T-cell (primary cell): Measurements from ENCODE around the gene TDRD10. TPM values are rescaled to one million over a fixed set of nuclear protein-coding genes. Genes with fewer than 3 reads are reported as not detected.

Experiments
- ATAC-seq, 4 experiments: fragments of 200-7000 bp in 3 of 4; fragments of 150-1000 bp in 1 of 4; cut with Tn5 transposase; replicated peaks in 1 of 4; 1 replicate in 3 of 4; 2 replicates in 1 of 4; pipeline ENCODE4 v1.10.0; 2021; ENCODE audit warnings: moderate library complexity in 3 of 4, mild to moderate bottlenecking in 2 of 4, moderate number of reproducible peaks in 1 of 4
- CTCF ChIA-PET, 2 donors: fragments of 300-600 bp; sonication (Branson Sonifier 250); formaldehyde crosslinking; loops; one replicate each; lab custom pipeline; 2022; ENCODE audit warnings: antibody characterized with exemption in 2 of 2; lab: Charles Lee
- POLR2A ChIA-PET, 2 donors: fragments of 300-600 bp; sonication (Branson Sonifier 250); formaldehyde crosslinking; loops; one replicate each; lab custom pipeline; 2022; ENCODE audit warnings: antibody characterized with exemption in 2 of 2; lab: Charles Lee
- DNase-seq, 35 experiments: peaks; one replicate each; pipeline versions ENCODE4 v3.0.0 to v3.0.0-alpha.2; 2013 to 2023
- H3K27ac ChIP-seq: one replicate; pipeline ENCODE4 v1.5.1; 2013; ENCODE audit warnings: low read length
- H3K27me3 ChIP-seq, 2 experiments: replicated peaks in 1 of 2; 1 replicate in 1 of 2; 2 replicates in 1 of 2; pipeline versions ENCODE4 v1.6.1 to v1.7.0; 2013; ENCODE audit warnings: low read length in 1 of 2, mixed read lengths in 1 of 2; ENCODE audit not compliant: control insufficient read depth in 2 of 2, insufficient read depth in 2 of 2; ENCODE audit errors: extremely low read depth in 1 of 2
- H3K36me3 ChIP-seq, 2 donors: 1 replicate in 1 of 2; 2 replicates in 1 of 2; pipeline versions ENCODE4 v1.6.1 to v1.7.0; 2013; ENCODE audit warnings: low read length in 1 of 2; ENCODE audit not compliant: control insufficient read depth in 2 of 2, insufficient read depth in 1 of 2; ENCODE audit errors: extremely low read depth in 1 of 2
- H3K4me1 ChIP-seq, 2 experiments: 1 replicate in 1 of 2; 2 replicates in 1 of 2; pipeline versions ENCODE4 v1.6.1 to v1.7.0; 2013; ENCODE audit warnings: low read length in 2 of 2, mixed read lengths in 1 of 2; ENCODE audit not compliant: insufficient read depth in 2 of 2, control insufficient read depth in 1 of 2; ENCODE audit errors: extremely low read depth in 1 of 2
- H3K4me3 ChIP-seq, 2 donors: 1 replicate in 1 of 2; 2 replicates in 1 of 2; pipeline versions ENCODE4 v1.5.1 to v1.7.0; 2013; ENCODE audit warnings: mild to moderate bottlenecking in 2 of 2, low read length in 1 of 2, moderate library complexity in 1 of 2; ENCODE audit not compliant: control insufficient read depth in 1 of 2; ENCODE audit errors: extremely low read depth in 1 of 2
- H3K9me3 ChIP-seq: 2 replicates; pipeline ENCODE4 v1.7.0; 2013
- H3K27ac Mint-ChIP-seq, 2 donors: one replicate each; pipeline ENCODE4 v1.8.0; 2020 to 2021; ENCODE audit warnings: mild to moderate bottlenecking in 2 of 2, mixed read lengths in 2 of 2
- H3K27me3 Mint-ChIP-seq, 2 donors: one replicate each; pipeline ENCODE4 v1.8.0; 2021 to 2022; ENCODE audit warnings: mixed read lengths in 2 of 2
- H3K36me3 Mint-ChIP-seq: one replicate; pipeline ENCODE4 v1.8.0; 2021; ENCODE audit warnings: mixed read lengths
- H3K4me1 Mint-ChIP-seq, 3 donors: one replicate each; pipeline ENCODE4 v1.8.0; 2020 to 2022; ENCODE audit warnings: mixed read lengths in 3 of 3, mild to moderate bottlenecking in 1 of 3
- H3K4me3 Mint-ChIP-seq, 3 donors: one replicate each; pipeline ENCODE4 v1.8.0; 2020 to 2022; ENCODE audit warnings: mild to moderate bottlenecking in 3 of 3, mixed read lengths in 3 of 3, moderate library complexity in 3 of 3
- H3K9me3 Mint-ChIP-seq, 3 donors: one replicate each; pipeline ENCODE4 v1.8.0; 2020 to 2022; ENCODE audit warnings: mixed read lengths in 3 of 3
- WGBS: methylation state at CpG from one replicate; pipeline ENCODE4 v1.1.5; 2013; ENCODE audit warnings: missing lambda C conversion rate; ENCODE audit not compliant: insufficient coverage; 5-methylcytosine and 5-hydroxymethylcytosine counted together
- total RNA-seq, 35 experiments: library from RNA in 6 of 35; stranded (reverse) in 6 of 35; fragments of 120-200 nt in 1 of 35; gene quantifications; one replicate each; pipeline versions ENCODE4 v1.2.1 to v1.2.4 and lab custom pipeline; 2013 to 2026

The TDRD10 gene
- total RNA-seq, 5 donors from 2014 or later (not counting 1 experiment from before 2014, with no cell fraction given): not detected

DNA sequence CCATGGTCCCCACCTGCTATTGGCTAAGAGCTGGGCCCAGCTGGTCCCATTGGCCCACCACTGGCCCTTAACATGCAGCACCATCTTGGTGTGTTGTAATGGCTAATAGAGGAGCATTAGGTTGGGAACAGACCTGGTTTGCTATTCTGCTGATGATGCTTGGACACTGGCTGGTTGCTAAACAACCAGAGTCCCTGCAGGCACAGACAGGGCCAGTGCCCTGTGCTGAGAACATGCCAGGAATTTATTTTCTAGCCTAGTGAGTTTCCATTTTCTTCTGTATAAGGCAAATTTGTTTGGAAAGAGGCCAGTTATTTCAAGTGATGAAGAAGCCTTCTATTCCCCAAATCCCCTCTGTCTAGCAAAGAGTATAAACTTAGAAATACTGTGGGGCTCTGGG lies 42.9 kb upstream of the TDRD10 start:
- peaks cover 17 to 40% of the 10 kb centered on the region in 2 experiments for H3K4me1 ChIP-seq
- DNase-seq (no peak), ATAC-seq (no peak)
- ChIA-PET CTCF (interaction anchor here in 1 of 2 donors (0.6 kb wide), 1 partner anchor 25 kb away, joined by 3 read pairs; no protein-coding TSS in a partner anchor), POLR2A (interaction anchor here (0.5 to 0.6 kb wide), 2 partner anchors 284 to 347 kb away, joined by 3 read pairs; no protein-coding TSS in a partner anchor)
- Mint-ChIP-seq H3K27ac (peak overlapping the region; percentile 59 to 95), H3K9me3 (no peaks in the 10 kb centered on the region), H3K27me3 (no peaks in the 10 kb centered on the region), H3K36me3 (peaks cover 30% of the 10 kb centered on the region), H3K4me1 (peaks cover 40 to 44% (median 43%) of the 10 kb centered on the region in 3 donors), H3K4me3 (no peak overlapping the region)
- no peaks in the 10 kb centered on the region for H3K27me3 ChIP-seq
- peaks cover 6 to 28% of the 10 kb centered on the region in 2 donors for H3K36me3 ChIP-seq
- no peak overlapping the region for H3K27ac ChIP-seq
- no peak overlapping the region for H3K4me3 ChIP-seq
- no peaks in the 10 kb centered on the region for H3K9me3 ChIP-seq

DNA sequence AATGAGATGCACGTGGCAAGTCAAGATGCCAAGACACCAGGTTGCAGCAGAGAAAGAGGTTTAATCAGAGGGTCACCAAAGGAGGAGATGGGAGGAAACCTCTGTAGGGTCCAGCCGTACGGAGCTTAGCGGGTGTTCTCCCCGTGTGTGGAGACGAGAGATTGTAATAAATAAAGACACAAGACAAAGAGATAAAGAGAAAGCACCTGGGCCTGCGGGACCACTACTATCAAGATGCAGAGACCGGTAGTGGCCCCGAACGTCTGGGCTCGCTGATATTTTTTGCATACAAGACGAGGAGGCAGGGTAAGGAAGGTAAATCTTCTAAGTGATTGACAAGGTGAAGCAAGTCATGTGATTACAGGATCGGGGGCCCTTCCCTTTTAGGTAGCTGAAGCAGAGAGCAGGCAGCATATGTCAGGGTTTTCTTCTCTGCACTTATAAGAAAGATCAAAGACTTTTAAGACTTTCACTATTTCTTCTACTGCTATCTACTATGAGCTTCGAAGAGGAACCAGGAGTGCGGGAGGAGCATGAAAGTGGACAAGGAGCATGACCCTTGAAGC lies 41.2 kb upstream of the TDRD10 start:
- peaks cover 21 to 57% of the 10 kb centered on the region in 2 experiments for H3K4me1 ChIP-seq
- no peaks in the 10 kb centered on the region for H3K9me3 ChIP-seq
- Mint-ChIP-seq H3K27me3 (no peaks in the 10 kb centered on the region), H3K27ac (peak overlapping the region; percentile 89 to 95), H3K4me3 (peak overlapping the region; percentile 7 to 55 (median 47)), H3K36me3 (peaks cover 27% of the 10 kb centered on the region), H3K9me3 (no peaks in the 10 kb centered on the region), H3K4me1 (peaks cover 55 to 56% (median 55%) of the 10 kb centered on the region in 3 donors)
- ChIA-PET CTCF (interaction anchor here in 1 of 2 donors (1.0 to 1.8 kb wide), 2 partner anchors 57 to 145 kb away, joined by 3 to 7 read pairs; no protein-coding TSS in a partner anchor), POLR2A (interaction anchor here in 1 of 2 donors (0.6 kb wide), 1 partner anchor 11 kb away, joined by 3 read pairs; no protein-coding TSS in a partner anchor)
- DNase-seq: peak in 2 of 35 experiments; percentile 21 to 24
- ATAC-seq: no peak
- no peak overlapping the region for H3K4me3 ChIP-seq
- H3K27ac ChIP-seq: peak overlapping the region; percentile 61
- 60% methylated on average over 10 of the region's 15 CpGs for WGBS
- H3K27me3 ChIP-seq: no peaks in the 10 kb centered on the region
- H3K36me3 ChIP-seq: peaks cover 6 to 19% of the 10 kb centered on the region in 2 donors

DNA sequence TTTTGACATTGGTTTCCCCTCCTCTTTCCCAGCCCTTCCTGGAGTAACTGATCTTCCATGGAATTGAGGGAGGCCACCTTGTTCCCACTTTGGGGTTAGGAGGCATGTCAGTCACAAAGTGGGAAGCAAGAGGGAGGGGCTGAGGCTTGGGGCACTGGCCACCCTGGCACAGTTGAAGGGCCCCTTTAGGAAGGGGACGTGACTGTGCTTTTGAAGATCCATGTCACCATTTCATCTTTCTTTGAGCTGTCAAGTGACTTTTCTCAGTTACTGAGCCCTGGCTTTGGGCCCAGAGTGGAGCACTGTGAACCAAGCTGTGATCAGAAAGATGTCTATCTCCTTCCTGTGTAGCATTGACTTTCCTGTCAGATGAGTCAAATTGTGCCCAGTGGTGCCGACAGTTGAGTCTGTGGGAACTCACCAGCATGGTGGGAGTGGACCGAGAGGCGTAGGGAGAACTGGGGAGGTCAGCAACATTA lies 38.5 kb upstream of the TDRD10 start:
- Mint-ChIP-seq H3K4me3 (peak overlapping the region; percentile 52 to 70 (median 57)), H3K4me1 (peaks cover 82 to 83% (median 83%) of the 10 kb centered on the region in 3 donors)

DNA sequence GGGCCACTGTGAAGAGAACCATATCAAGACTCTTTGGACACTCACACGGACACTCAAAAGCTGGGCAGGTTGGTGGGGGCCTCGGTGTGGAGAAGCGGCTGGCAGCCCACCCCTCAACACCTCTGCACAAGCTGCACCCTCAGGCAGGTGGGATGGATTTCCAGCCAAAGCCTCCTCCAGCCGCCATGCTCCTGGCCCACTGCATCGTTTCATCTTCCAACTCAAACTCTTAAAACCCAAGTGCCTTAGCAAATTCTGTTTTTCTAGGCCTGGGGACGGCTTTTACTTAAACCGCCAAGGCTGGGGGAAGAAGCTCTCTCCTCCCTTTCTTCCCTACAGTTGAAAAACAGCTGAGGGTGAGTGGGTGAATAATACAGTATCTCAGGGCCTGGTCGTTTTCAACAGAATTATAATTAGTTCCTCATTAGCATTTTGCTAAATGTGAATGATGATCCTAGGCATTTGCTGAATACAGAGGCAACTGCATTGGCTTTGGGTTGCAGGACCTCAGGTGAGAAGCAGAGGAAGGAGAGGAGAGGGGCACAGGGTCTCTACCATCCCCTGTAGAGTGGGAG lies 36.3 kb upstream of the TDRD10 start:
- ChIA-PET POLR2A (interaction anchor here in 1 of 2 donors (0.6 kb wide), 1 partner anchor 21 kb away, joined by 3 read pairs; no protein-coding TSS in a partner anchor), CTCF (interaction anchor here in 1 of 2 donors (0.9 to 1.4 kb wide), 3 partner anchors 13 to 130 kb away, joined by 3 to 6 read pairs (median 4); no protein-coding TSS in a partner anchor)
- 77% methylated on average over 2 of the region's 8 CpGs for WGBS
- H3K4me3 ChIP-seq: no peak overlapping the region
- Mint-ChIP-seq H3K4me1 (peaks cover 83 to 87% (median 84%) of the 10 kb centered on the region in 3 donors), H3K36me3 (peaks cover 9% of the 10 kb centered on the region), H3K4me3 (peak overlapping the region; percentile 25 to 70 (median 57)), H3K9me3 (no peaks in the 10 kb centered on the region), H3K27ac (peak overlapping the region; percentile 94 to 96), H3K27me3 (no peaks in the 10 kb centered on the region)
- H3K36me3 ChIP-seq: peaks cover 0 to 2% of the 10 kb centered on the region in 2 donors
- H3K9me3 ChIP-seq: no peaks in the 10 kb centered on the region
- peak overlapping the region; percentile 79 for H3K27ac ChIP-seq
- no peak for DNase-seq
- H3K4me1 ChIP-seq: peaks cover 18 to 80% of the 10 kb centered on the region in 2 experiments
- no peaks in the 10 kb centered on the region for H3K27me3 ChIP-seq
- no peak for ATAC-seq

More for the DNA sequence above, 38.5 kb upstream of the TDRD10 start:
- DNase-seq: peak; percentile 46 to 80 (median 63)
- ATAC-seq: peak; percentile 80 to 85 (median 82)
- peak overlapping the region; percentile 94 to 96 for H3K27ac Mint-ChIP-seq
- H3K27ac ChIP-seq: peak overlapping the region; percentile 79
- POLR2A ChIA-PET: interaction anchor here (0.6 kb wide), 3 partner anchors 30 to 556 kb away, joined by 3 to 7 read pairs (median 5); no protein-coding TSS in a partner anchor
- no peaks in the 10 kb centered on the region for H3K27me3 Mint-ChIP-seq
- peaks cover 21 to 84% of the 10 kb centered on the region in 2 experiments for H3K4me1 ChIP-seq
- whole genome bisulfite sequencing: 0% methylated on average over 3 of the region's 4 CpGs
- H3K9me3 Mint-ChIP-seq: no peaks in the 10 kb centered on the region
- H3K36me3 ChIP-seq: peaks cover 0 to 4% of the 10 kb centered on the region in 2 donors
- no peaks in the 10 kb centered on the region for H3K27me3 ChIP-seq
- CTCF ChIA-PET: interaction anchor here (0.6 to 1.5 kb wide), 7 partner anchors 16 to 200 kb away, joined by 3 to 5 read pairs (median 4); no protein-coding TSS in a partner anchor
- peak overlapping the region in 1 of 2 donors; percentile 6 for H3K4me3 ChIP-seq
- H3K36me3 Mint-ChIP-seq: peaks cover 12% of the 10 kb centered on the region
- H3K9me3 ChIP-seq: no peaks in the 10 kb centered on the region

DNA sequence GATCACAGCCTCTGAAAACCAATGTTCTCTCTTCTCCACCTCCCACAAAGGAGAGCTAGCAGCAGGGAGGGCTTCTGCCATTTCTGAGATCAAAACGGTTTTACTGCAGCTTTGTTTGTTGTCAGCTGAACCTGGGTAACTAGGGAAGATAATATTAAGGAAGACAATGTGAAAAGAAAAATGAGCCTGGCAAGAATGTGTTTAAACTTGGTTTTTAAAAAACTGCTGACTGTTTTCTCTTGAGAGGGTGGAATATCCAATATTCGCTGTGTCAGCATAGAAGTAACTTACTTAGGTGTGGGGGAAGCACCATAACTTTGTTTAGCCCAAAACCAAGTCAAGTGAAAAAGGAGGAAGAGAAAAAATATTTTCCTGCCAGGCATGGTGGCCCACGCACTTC lies 35.8 kb upstream of the TDRD10 start:
- Mint-ChIP-seq H3K4me1 (peaks cover 80 to 82% (median 81%) of the 10 kb centered on the region in 3 donors), H3K27me3 (no peaks in the 10 kb centered on the region), H3K9me3 (no peaks in the 10 kb centered on the region), H3K4me3 (peak overlapping the region; percentile 19 to 70 (median 25)), H3K36me3 (peaks cover 6% of the 10 kb centered on the region), H3K27ac (peak overlapping the region; percentile 94 to 96)
- H3K27ac ChIP-seq: peak overlapping the region; percentile 79
- peak in 1 of 35 experiments; percentile 27 for DNase-seq
- ATAC-seq: no peak
- no peaks in the 10 kb centered on the region for H3K27me3 ChIP-seq
- ChIA-PET CTCF (no interaction called here), POLR2A (interaction anchor here (0.6 kb wide), 2 partner anchors 21 to 142 kb away, joined by 3 to 4 read pairs; no protein-coding TSS in a partner anchor)
- no peak overlapping the region for H3K4me3 ChIP-seq
- peaks cover 0 to 2% of the 10 kb centered on the region in 2 donors for H3K36me3 ChIP-seq
- WGBS: no CpG with 5 or more reads among the region's 3 CpGs
- no peaks in the 10 kb centered on the region for H3K9me3 ChIP-seq
- H3K4me1 ChIP-seq: peaks cover 14 to 78% of the 10 kb centered on the region in 2 experiments
